HEK293 (cell line): ENCODE results near the gene ATP11C.

ENCODE experiments used
- CTCF ChIA-PET: fragments of 350-600 bp; formaldehyde crosslinking; extraction: SDS; loops from one replicate; lab custom pipeline; 2021; ENCODE audit warnings: antibody characterized with exemption; lab: Yijun Ruan, JAX
- POLR2A ChIA-PET: fragments of 300-600 bp; formaldehyde crosslinking; extraction: SDS; loops from one replicate; lab custom pipeline; 2020; ENCODE audit warnings: antibody characterized with exemption, inconsistent platforms; lab: Yijun Ruan, JAX
- H3K27ac ChIP-seq: fragments of 200-500 bp; sonication (Bioruptor generic); 2 replicates; pipeline ENCODE4 v1.5.1; 2014; ENCODE audit warnings: low read depth, low read length, control low read depth, inconsistent platforms; ENCODE audit errors: extremely low read depth
- H3K36me3 ChIP-seq, 2 experiments: fragments of 200-500 bp in 1 of 2; sonication (Bioruptor generic) in 1 of 2; 1 replicate in 1 of 2; 2 replicates in 1 of 2; pipeline ENCODE4 v1.5.1; 2014 to 2017; ENCODE audit warnings: inconsistent platforms in 2 of 2, low read length in 2 of 2; ENCODE audit not compliant: control insufficient read depth in 2 of 2, insufficient read depth in 1 of 2
- H3K4me1 ChIP-seq: fragments of 200-500 bp; sonication (Bioruptor generic); 2 replicates; pipeline ENCODE4 v1.5.1; 2014; ENCODE audit warnings: mild to moderate bottlenecking, low read length, inconsistent platforms; ENCODE audit not compliant: control insufficient read depth, insufficient read depth
- H3K4me3 ChIP-seq: 2 replicates; pipeline ENCODE4 v1.5.1; 2011; ENCODE audit warnings: low read depth, mild to moderate bottlenecking, control low read depth, low read length, moderate library complexity
- H3K9me3 ChIP-seq: fragments of 200-500 bp; sonication (Bioruptor generic); 2 replicates; pipeline ENCODE4 v1.5.1; 2014; ENCODE audit warnings: low read depth, low read length, inconsistent platforms; ENCODE audit not compliant: control insufficient read depth, insufficient read depth
- KLF1 ChIP-seq: fragments of 450-650 bp; formaldehyde crosslinking; IDR thresholded peaks from 2 replicates; pipeline ENCODE4 v1.5.1; 2016; ENCODE audit warnings: missing biosample characterization, missing genetic modification characterization
- SCRT1 ChIP-seq: fragments of 450-650 bp; formaldehyde crosslinking; IDR thresholded peaks from 2 replicates; pipeline ENCODE4 v1.5.1; 2016; ENCODE audit warnings: missing biosample characterization, missing genetic modification characterization, borderline replicate concordance
- TRIM28 ChIP-seq: IDR thresholded peaks from 2 replicates; pipeline ENCODE4 v1.6.1; 2011; ENCODE audit warnings: low read length, control low read depth, borderline replicate concordance
- ZBTB7A ChIP-seq: fragments of 450-650 bp; formaldehyde crosslinking; IDR thresholded peaks from 2 replicates; pipeline ENCODE4 v1.5.1; 2016; ENCODE audit warnings: low read depth, missing biosample characterization, missing genetic modification characterization
- ZNF16 ChIP-seq: fragments of 450-650 bp; formaldehyde crosslinking; IDR thresholded peaks from 2 replicates; pipeline ENCODE4 v1.5.1; 2016; ENCODE audit warnings: low read depth, missing biosample characterization, missing genetic modification characterization
- ZNF433 ChIP-seq: fragments of 450-650 bp; formaldehyde crosslinking; IDR thresholded peaks from 2 replicates; pipeline ENCODE4 v1.5.1; 2016; ENCODE audit warnings: missing biosample characterization, missing genetic modification characterization, low read depth
- ZNF521 ChIP-seq: fragments of 450-650 bp; formaldehyde crosslinking; IDR thresholded peaks from 2 replicates; pipeline ENCODE4 v1.5.1; 2017; ENCODE audit warnings: missing biosample characterization, mild to moderate bottlenecking, missing genetic modification characterization
- ZNF830 ChIP-seq: fragments of 450-650 bp; IDR thresholded peaks from 2 replicates; pipeline ENCODE4 v1.5.0; 2018; ENCODE audit warnings: missing biosample characterization, missing genetic modification characterization, low read depth, mild to moderate bottlenecking, moderate library complexity
- ZSCAN30 ChIP-seq: fragments of 450-650 bp; IDR thresholded peaks from 2 replicates; pipeline ENCODE4 v1.5.1; 2018; ENCODE audit warnings: missing biosample characterization, mild to moderate bottlenecking, missing genetic modification characterization, moderate library complexity
- TF ChIP-seq, protein P1 (sequence below): fragments of 450-650 bp; formaldehyde crosslinking; IDR thresholded peaks from 2 replicates; pipeline ENCODE4 v1.5.1; 2017; ENCODE audit warnings: missing biosample characterization, mild to moderate bottlenecking, missing genetic modification characterization, moderate library complexity

Gene ATP11C

DNA sequence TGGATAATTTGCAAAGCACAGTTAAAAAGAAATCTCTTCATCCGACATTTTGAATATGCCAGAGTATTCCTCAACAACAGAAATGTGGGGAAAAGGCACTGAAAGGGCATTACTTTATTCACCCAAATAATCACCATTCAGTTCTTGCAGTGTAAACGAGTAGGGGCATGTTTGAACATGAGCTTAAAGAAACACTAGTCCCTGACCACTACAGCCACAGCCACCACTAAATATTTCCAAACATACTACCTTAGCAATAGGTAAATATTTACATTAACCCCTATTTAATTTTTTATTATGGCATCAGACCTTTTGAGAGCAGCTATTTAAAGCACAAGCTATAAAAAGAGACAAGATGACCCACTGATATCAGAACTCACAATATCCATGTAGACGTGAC is 252.5 kb downstream of the ATP11C start:
- ChIA-PET POLR2A (no interaction called here), CTCF (no interaction called here)
- Histone ChIP-seq H3K27ac (no peak overlapping the region), H3K36me3 (no peaks in the 10 kb centered on the region), H3K4me3 (no peak overlapping the region), H3K9me3 (no peaks in the 10 kb centered on the region; the same call in 1 of the 2 replicates), H3K4me1 (no peaks in the 10 kb centered on the region)
- TF ChIP-seq ZBTB7A (tag by site-specific recombination) (no peak), ZNF433 (tag by site-specific recombination) (no peak), ZNF830 (no peak), ZNF521 (no peak), ZNF16 (tag by site-specific recombination) (no peak), ZSCAN30 (tag by site-specific recombination) (no peak), TRIM28 (no peak), SCRT1 (no peak), KLF1 (tag by site-specific recombination) (no peak)
- TF ChIP-seq, protein P1, sequence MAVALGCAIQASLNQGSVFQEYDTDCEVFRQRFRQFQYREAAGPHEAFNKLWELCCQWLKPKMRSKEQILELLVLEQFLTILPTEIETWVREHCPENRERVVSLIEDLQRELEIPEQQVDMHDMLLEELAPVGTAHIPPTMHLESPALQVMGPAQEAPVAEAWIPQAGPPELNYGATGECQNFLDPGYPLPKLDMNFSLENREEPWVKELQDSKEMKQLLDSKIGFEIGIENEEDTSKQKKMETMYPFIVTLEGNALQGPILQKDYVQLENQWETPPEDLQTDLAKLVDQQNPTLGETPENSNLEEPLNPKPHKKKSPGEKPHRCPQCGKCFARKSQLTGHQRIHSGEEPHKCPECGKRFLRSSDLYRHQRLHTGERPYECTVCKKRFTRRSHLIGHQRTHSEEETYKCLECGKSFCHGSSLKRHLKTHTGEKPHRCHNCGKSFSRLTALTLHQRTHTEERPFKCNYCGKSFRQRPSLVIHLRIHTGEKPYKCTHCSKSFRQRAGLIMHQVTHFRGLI (tag by site-specific recombination): no peak
